HG02870 (cell line): ENCODE data around the gene ZNF775.

ENCODE experiments used
- ATAC-seq: cut with Tn5 transposase; IDR thresholded peaks from one replicate; pipeline ENCODE4 v1.9.1; 2021; ENCODE audit warnings: mild to moderate bottlenecking, moderate library complexity; ENCODE audit not compliant: unreplicated experiment

The ZNF775 gene

DNA sequence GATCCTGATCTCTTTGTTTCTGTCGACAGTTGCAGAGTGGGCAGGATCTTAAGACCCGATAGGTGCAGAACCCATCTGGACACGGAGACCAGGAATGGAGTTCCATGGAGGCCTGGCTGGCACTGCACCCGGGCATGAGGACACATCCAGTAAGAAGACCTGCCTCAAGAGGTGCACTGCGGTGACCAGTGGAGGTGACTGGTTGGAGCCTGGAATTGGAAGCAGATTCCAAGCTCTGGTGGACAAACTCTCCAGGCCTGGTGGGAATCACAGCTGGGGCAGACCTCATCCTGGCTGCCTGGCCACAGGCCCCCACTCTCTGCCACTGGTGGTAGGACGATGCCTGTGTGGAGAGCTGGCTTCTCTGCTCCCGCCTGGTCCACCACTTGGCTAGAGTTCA is 31.0 kb downstream of the ZNF775 start:
- ATAC-seq, result no peak

DNA sequence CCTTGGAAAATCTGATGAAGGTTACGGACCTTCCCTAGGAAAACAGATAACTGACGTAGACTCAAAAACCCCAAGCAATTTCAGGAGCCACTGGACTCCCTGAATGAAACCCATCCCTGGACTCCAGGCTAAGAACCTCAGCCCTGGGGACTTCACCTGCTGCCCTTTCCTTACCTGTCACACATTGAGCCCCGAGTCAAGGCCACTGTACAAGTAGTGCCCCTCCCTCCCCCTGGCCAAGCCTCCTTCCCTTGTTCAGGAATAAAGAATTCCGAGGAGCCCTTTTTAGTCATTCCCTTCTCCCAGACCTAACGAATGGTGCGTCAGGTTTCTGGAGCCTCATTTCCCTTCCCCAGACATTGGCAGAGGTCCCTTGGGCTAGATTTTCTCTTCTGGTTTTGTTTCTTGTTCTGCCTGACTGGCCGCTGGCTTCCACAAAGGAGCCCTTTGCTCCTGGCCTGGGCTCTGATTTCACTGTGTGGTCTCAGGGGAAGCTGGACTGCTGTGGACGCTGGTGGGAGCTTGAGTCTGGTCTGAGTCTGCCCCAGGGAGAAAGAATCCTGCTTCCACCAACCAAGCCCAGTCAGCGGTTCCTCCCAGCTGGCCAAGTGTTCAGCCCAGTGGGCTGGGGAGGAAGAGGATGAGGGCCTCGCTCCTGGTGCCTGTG is 31.7 kb downstream of the ZNF775 start:
- no peak for ATAC-seq

DNA sequence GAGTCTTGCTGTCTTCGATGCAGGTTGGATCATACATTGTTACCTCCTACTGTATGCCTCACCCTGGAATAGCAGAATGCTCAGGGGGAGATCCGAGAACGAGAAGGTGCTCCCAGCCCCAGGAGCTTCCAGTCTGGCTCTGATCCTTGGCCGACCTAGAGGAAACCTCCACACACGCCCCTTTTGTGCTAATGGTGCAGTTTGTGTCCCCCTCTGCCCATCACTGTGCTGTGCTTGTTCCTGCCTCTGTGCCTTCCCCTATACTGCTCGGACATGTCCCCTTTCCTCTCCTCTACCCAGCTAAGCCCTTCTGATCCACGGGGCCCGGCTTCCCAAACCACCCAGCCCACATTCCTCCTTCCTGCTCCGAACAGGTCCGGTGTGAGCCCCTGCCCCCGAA is 32.5 kb downstream of the ZNF775 start:
- ATAC-seq, result no peak

DNA sequence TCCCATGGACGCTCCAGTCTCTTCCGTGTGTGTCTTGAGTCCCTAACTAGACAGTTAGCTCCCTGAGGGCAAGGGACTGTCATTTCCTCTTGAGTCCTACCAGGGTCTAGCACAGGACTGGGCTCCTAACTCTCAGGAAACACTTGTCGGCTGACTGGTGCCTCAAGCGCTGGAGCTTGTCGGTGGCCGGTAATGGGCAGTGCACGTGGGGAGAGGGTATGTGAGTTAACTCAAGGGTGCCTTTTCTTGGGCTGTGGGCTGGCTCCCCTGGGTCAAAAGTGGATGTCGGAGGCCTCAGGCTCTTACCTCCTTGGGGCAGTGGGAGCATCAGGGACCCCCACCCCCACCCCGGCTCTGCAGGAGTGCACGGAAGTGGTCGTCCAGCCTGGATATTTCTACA is 32.9 kb downstream of the ZNF775 start:
- ATAC-seq, result no peak

DNA sequence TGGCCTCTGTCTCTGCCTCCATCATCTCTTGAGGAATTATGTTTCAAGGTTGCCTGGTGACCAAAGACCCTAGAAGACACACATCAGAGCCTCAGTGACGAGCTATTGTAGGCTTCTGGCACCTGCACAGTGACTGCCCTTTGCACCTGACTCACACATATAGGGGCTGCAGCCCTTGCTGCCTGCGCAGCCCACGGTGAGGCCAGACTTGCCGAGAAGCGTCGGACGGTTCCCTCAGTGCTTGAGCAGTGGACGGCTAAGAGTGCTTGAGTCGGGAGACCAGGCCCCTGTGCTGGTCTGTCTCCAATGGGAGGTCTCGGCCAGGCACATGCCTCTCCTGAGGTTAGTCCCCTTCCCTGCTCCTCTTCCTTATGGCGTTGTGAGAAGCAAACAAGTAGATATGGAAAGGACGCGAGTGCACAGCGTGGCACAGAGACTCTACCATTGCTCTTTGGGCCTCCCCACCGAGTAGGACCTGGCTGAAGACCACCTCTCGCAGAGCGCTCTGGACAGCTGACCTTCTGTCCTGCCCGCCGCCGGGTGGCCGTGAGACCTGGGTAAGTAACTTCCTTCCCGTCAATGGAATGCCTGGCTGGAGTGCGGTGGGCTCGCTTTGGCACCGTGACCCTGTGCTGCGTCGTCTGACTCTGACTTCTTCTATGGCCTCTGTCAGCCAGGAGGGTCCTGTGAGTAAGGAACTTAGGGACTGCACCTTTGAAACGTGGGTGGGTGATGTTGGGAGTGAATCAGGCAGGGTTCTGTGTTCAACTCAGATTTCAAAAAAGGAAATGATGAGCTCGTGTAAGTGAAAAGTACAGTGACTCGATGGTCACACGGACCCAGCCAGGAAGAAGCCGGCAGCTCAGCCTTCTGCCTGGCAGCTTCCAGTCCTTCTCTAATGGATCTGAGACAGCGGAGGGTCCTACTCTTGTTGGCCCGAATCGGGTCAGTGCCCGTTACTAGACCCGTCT is 33.7 kb downstream of the ZNF775 start:
- no peak for ATAC-seq

DNA sequence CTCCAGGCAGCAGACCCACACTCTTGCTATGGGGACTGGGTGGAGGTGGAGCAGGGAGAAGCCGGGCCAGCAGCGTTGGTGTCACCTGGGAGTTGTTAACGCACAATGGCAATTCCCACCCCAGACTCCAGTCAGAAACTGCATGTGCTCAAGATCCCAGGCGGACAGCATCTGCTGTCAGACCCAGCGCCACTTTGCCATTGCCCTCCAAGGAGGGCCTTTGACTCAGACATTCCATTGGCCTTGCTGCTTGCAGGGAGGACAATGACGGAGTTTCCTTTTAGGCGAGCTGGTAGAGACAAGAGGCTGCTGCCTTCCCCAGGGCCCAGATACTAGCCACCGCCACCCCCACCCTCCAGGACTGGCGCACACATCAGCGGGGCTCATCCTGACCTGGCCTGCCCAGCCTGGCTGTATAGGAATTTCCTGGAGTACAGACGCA is 34.5 kb downstream of the ZNF775 start:
- ATAC-seq, result no peak

DNA sequence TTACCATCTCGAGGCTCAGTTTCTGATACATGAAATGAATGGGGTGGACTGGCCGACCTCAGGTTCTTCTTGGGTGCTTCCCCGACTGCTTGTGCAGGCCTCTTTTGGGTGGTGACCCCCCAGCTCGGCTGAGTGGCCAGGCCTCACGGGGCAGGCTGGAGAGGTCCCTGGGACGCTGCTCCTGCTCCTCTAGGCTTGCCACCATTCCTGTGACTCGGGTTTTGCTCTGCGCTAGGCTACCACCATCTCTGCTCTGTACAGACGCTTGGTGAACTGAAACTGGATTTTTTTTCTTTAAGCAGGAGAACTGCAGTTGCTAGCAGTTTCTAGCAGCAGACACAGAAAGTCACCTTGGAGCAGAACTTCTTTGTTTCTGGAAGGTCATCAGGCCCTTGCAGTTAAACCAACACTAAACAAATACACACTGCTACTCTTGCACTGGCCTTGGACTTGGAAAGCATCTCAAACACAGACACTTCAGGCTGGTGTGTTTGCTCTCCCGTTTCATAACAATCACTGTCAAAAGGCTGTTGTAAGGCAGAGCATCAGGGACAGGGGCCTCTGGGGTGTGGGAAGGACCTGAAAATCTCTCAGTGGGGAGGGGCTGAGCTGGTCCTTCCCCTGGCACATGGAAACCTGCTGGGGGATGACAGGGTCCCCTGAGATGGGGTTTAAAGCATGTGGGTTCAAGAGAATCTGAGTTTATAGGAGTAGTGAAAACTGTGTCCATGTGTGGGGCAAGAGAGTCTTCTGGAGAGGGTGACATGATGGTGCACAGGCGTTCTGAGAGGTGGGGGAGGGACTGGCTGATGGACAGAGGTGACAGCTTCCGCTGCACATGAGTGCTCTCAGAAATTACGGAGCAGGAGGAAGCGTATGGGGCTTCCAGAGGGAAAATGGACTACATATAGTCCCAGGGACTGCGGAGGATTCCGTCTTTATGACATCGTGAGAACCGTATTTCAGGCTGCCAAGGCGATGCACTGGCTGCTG is 36.3 kb downstream of the ZNF775 start:
- ATAC-seq, result no peak

DNA sequence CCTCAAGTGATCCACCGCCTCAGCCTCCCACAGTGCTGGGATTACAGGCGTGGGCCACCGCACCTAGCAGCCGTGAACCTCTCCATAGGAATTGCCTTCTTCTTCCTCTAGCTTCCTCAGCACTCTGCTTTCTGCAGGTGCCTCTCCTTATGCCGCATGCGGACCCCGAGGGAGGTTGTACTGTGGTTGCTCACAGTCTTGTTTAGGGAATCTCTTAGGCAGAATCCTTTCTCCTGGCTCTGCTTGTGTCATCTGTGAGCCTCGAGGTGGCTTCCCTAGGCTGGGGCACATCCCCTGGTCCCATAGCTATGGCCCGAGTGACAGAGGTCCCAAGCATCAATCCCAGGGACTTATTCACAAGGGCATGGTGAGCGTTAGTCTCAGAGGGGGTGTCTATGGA is 38.1 kb downstream of the ZNF775 start:
- no peak for ATAC-seq

DNA sequence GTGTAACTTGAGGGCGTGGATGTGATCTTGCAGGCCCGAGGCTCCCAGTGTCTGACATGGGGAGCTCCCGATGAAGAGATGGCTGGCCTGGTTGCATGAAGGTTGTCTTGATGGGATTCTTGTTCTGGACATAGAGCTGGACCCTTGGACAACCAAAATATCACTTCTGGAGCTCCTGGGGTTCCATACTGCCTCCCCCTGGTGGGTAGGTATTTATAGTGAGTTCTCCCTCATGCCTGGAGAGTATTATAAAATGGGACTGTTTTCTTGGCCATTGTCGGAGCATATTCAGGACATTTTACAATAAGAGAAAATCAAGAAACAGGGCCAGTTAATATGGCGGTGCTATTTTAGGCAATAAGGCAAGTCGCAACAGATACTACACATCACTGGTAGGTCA is 38.7 kb downstream of the ZNF775 start:
- ATAC-seq, result no peak

DNA sequence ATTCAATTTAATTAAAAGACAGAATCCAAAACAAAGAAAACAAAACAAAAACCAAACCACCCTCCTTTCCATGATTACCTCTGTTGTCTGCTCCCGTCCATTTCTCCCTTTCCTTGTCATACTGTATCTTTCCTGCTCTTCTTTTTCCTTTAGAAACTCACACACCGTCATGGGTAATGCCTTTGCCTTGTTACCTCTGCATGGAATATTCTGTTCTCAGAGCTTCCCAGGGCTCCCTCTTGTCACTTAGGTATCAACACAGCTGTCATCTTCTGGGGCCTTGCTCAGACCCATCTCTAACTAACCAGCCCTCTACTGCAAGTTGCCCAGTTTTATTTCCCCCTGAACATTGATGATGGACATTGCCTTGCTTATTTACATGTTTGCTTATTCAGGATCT is 41.1 kb downstream of the ZNF775 start:
- no peak for ATAC-seq

DNA sequence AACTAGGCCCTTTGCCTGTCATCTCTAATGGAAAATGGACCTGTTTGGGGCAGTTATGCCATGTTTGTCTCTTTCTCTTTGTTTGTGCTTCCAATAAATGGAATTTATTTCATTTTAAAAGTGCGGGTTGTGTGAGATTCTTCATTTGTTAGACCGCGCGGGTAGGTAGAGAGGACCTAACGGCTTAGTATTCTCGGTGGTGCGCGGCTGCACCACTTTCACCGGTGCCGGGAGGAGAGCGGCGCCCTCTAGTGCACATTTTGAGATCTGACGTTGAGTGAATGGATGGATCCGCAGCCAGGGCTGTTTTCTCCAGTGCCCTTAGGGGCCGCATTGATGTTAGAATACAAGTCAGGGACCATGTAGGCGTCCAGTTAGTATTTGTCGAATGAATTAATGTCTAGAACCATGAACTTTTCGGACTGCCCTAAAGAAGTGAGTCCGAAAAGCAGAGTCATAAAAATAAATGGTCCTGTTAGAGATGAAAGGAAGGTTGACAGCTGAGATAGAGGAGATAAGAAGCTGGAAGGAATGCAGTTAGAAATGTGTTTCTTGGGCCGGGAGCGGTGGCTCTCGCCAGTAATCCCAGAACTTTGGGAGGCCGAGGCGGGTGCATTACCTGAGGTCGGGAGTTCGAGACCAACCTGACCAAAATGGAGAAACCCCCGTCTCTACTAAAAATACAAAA is 42.0 kb downstream of the ZNF775 start:
- ATAC-seq, result peak; percentile 98

DNA sequence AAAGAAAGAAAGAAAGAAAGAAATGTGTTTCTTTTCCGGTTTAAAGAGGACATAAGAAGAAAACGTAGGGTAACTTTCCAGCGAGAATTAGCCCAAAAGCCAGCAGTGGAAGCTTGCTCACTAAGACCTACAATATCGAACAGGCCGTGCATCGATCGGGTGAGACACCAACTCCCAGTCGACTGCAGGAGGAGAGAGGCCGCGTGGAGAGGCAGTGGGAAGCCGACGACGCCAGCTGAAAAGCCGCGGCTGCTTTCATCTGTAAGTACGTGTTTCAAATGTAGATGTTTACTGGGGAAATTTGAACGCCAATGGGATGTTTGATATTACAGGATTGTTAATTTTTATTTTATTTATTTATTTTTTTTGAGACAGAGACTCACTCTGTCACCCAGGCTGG is 42.7 kb downstream of the ZNF775 start:
- ATAC-seq, result no peak

DNA sequence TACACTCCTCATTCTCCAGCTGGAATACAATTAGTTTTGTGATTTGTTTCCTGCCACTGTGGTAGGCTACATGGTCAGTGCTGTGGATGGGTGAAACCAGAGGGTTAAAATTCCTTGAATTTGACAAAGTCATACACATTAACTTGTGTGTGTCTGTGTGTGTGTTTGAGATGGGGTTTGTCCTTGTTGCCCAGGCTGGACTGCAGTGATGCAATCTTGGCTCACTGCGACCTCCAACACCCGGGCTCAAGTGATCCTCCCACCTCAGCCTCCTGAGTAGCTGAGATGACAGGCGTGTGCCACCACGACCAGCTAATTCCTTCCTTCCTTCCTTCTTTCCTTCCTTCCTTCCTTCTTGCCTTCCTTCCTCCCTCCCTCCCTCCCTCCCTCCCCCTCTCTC is 46.5 kb downstream of the ZNF775 start:
- ATAC-seq, result no peak

DNA sequence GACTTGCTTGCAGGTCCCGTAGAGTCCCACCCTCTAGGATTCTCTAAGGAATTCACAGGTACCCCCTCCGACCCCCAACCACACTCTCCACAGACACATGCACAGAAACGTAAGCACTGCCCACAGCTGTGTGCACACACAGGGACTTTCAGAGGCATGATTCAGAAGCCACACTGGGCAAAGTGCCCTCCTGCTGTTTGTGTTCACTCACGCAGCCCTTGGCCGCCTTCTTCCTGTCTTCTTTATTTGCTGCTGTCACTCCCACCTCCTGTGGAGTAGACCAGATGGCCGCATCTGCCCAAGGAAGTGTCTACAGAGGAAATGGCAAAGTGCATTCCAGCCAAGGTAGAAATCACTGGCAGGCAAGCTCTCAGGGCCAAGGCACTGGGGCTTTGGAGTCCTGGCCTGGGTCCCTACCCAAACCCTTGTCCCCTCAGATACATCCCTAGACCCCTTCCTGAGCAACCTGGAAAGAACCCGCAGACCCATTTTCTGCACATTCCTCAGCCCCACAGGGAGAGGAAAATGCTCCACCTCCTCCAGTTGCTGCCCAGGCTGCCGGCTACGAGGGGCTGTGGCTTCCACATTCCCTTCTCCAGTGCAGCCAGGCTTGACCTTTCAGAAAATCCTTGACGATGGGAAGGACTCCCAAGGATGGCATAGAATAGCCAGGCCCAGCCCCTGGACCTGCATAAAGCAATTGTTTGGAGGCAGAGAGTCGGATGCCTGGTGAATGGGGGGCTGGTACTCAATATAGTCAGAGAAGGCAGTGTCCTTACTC is 49.7 kb downstream of the ZNF775 start:
- ATAC-seq, result no peak

DNA sequence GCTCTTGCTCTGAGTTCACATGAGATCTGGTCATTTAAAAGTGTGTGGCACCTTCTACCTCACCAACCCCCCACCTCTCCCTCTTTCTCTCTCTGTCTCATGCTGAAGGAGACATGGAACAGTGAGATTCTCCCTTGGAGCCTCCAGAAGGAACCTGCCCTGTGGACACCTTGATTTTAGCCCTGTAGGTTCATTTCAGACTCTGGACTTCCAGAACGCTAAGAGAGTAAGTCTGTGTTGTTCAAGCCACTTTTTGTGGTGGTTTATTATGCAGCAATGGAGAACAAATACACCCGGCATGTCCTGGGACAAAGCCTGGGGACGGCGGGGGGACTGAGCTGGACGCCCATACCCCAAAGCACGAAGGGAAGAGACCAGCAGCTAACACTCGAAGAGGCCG is 50.6 kb downstream of the ZNF775 start:
- no peak for ATAC-seq

DNA sequence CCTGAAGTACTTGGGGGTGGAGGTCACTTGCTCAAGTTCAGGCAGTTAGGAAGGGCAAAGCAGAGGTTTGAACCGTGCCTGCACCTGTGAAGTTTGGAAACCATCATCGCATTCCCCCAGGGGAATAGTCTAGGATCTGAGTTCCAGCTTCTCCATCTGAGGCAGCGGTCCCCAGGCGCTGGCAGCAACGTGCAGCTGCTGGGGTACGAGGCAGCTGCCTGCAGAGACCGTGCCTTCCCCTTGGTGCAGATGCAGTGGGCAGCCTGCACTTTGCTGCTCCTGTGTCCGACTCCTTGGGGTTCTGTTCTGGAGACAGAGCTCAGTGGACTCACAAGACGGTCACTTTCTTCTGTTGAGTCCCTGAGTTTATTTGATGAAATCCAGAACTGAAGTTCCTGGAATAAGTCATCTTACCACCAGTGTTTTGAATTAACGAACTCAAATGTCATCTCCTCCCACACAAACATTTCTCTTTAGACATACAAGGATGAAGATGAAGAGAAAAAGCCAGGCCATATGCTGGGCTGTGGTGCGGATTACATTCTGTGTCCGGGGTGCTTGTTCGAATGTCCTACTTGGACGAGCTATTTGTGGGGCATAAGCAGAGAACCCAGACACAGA is 51.4 kb downstream of the ZNF775 start:
- no peak for ATAC-seq

DNA sequence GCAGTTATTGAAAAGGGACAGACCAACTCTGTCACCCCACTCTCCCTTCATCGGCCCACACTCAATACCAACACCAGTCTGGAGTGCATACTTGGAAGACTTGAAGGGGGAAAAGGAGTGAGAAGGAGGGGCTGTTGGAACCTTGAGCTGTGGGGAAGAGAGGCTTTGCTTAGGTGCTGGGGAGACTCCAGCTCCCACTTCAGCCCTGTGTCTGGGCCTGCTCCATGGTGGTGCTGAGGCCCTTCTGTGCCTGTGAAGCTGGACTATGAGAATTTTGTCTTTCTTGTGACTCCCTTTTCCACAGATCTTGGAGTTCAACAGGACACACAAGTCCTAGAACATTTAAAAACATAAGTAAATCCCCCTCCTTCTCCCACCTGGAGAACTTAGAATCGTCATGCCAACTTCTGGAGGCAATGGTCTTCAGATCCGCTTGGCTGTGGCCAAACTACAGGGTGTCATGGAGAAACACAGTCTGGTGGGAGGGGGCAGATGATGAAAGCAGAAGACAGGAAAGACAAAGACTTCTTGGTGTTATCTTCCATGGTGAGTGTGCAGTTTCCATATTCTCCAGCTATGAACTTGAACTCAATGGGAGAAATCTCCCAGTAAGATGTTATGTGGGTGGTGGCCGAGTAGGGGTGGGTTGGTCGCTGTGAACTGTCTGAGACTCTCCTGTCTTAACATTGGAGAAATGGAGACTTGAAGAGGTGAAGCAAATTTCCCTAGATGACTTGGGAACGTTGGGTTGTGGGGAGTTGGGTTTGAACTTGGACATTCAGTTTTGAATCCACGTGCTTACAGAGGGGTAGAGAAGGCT is 52.9 kb downstream of the ZNF775 start:
- ATAC-seq, result no peak
